NCI-H128 (cell line): Measurements from ENCODE around the gene POM121L2.

Source experiments
- DNase-seq: peaks from one replicate; lab custom pipeline; 2025; ENCODE audit not compliant: unreplicated experiment; lab: John Stamatoyannopoulos, UW

The POM121L2 gene

DNA sequence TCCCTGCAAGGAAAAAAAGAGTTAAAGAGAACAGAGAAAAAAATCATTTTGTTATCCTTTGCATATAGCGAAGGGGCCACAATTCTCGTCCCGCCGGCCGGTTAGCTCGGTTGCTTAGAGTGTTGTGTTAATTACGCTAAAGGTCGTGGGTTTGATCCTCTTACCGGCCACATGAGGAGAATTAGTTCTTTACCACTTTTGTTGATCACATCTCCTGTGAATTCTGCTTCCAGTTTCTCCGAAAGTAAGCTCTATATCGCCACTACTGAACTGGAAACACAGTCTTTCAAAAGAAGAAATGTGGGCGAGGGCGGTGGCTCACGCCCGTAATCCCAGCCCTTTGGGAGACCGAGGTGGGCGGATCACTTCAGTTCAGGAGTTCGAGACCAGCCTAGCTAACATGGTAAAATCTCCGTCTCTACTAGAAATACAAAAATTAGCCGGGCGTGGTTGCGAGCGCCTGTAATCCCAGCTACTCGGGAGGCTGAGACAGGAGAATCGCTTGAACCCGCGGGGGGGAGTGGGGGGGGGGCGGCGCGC, 51.2 kb downstream of the POM121L2 start:
- no peak for DNase-seq

GRCh38 chr6:27260369-27260768, 51.7 kb downstream of the POM121L2 start:
- no peak for DNase-seq
